BE2C (cell line): Measurements from ENCODE around the gene ARRB1.
"Not testable (repeated sequence)": the region's sequence is repeated elsewhere in the genome, so short reads cannot be mapped to it uniquely, and the experiment has no call there.

Experiments
- DNase-seq: peaks from one replicate; pipeline ENCODE4 v3.0.0-alpha.2; 2020
- H3K27me3 ChIP-seq: fragments of 250-450 bp; sonication (Bioruptor Pico); 2 replicates; pipeline ENCODE4 v1.5.1; 2020; ENCODE audit warnings: mild to moderate bottlenecking
- H3K36me3 ChIP-seq: fragments of 250-450 bp; sonication (Bioruptor Pico); 2 replicates; pipeline ENCODE4 v1.5.1; 2020; ENCODE audit warnings: mild to moderate bottlenecking
- H3K4me1 ChIP-seq: fragments of 250-450 bp; sonication (Bioruptor Pico); 2 replicates; pipeline ENCODE4 v1.5.1; 2020
- H3K4me3 ChIP-seq: 2 replicates; pipeline ENCODE4 v1.5.1; 2011; ENCODE audit warnings: low read depth, low read length
- H3K9me3 ChIP-seq: fragments of 250-450 bp; sonication (Bioruptor Pico); 2 replicates; pipeline ENCODE4 v1.5.1; 2020
- TF ChIP-seq, protein P1 (sequence below): IDR thresholded peaks from 2 replicates; pipeline ENCODE4 v1.5.1; 2012; ENCODE audit warnings: mild to moderate bottlenecking, low read depth, low read length

Gene ARRB1

DNA sequence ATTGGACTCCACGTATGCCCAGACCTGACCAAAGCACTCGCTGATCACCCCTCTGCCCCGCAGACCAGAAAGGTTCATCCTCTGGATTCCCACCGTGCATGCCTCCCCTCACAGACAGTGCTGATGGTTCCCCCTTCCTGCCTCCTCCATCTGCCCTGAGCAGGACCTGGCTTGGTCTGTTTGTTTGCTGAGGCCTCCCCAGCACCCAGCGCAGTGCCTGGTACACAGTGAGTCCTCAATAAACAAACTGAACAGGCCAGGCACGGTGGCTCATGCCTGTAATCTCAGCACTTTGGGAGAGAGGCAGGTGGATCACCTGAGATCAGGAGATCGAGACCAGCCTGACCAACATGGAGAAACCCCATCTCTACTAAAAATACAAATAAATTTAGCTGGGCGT, 24.2 kb upstream of the ARRB1 start:
- H3K36me3 ChIP-seq: no peaks in the 10 kb centered on the region
- no peak overlapping the region for H3K4me3 ChIP-seq
- no peaks in the 10 kb centered on the region for H3K9me3 ChIP-seq
- 0 out of 2 replicates have a peak, but pooled peaks cover under 1% of the 10 kb centered on the region for H3K4me1 ChIP-seq
- TF ChIP-seq, protein P1, sequence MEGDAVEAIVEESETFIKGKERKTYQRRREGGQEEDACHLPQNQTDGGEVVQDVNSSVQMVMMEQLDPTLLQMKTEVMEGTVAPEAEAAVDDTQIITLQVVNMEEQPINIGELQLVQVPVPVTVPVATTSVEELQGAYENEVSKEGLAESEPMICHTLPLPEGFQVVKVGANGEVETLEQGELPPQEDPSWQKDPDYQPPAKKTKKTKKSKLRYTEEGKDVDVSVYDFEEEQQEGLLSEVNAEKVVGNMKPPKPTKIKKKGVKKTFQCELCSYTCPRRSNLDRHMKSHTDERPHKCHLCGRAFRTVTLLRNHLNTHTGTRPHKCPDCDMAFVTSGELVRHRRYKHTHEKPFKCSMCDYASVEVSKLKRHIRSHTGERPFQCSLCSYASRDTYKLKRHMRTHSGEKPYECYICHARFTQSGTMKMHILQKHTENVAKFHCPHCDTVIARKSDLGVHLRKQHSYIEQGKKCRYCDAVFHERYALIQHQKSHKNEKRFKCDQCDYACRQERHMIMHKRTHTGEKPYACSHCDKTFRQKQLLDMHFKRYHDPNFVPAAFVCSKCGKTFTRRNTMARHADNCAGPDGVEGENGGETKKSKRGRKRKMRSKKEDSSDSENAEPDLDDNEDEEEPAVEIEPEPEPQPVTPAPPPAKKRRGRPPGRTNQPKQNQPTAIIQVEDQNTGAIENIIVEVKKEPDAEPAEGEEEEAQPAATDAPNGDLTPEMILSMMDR: no peak
- H3K27me3 ChIP-seq: no peaks in the 10 kb centered on the region
- no peak for DNase-seq

DNA sequence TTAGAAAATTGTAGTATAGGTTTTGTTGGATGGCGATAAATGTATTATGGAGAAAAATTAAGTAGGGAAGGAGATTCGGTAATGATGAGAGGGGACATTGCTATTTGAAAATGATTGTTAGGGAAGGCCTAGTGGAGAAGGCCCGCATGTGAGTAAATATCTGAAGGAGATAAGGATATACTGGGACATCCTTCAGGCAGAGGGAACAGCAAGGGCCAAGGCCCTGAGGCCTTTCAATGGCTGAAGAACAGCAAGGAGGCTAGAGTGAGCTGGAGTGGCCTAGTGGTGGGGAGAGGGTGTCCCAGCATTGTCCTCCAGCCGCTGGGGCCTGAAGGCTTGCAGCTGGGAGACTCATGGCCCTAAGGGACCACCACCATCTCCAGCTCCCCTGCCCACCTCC, 23.2 kb upstream of the ARRB1 start:
- no peak overlapping the region for H3K4me3 ChIP-seq
- H3K27me3 ChIP-seq: no peaks in the 10 kb centered on the region
- no peaks in the 10 kb centered on the region for H3K4me1 ChIP-seq
- TF ChIP-seq, protein P1: no peak
- no peak for DNase-seq
- no peaks in the 10 kb centered on the region for H3K36me3 ChIP-seq
- H3K9me3 ChIP-seq: no peaks in the 10 kb centered on the region; the same call in 1 of the 2 replicates

DNA sequence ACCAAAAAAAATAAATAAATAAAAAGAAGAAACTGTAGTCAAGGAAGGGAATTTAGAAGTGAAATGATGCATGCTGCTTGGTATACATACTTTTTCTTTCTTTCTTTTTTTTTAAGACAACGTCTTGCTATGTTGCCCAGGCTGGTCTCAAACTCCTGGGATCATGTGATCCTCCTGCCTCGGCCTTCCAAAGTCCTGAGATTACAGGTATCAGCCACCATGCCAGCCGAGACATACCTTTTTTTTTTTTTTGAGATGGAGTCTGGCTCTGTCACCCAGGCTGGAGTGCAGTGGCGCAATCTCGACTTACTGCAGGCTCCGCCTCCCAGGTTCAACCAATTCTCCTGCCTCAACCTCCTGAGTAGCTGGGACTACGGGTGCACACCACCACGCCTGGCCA, 21.7 kb upstream of the ARRB1 start:
- H3K4me3 ChIP-seq: no peak overlapping the region
- no peak for DNase-seq
- no peaks in the 10 kb centered on the region for H3K4me1 ChIP-seq
- H3K36me3 ChIP-seq: no peaks in the 10 kb centered on the region
- no peaks in the 10 kb centered on the region for H3K27me3 ChIP-seq
- H3K9me3 ChIP-seq: no peaks in the 10 kb centered on the region; the same call in 1 of the 2 replicates
- TF ChIP-seq, protein P1: no peak

DNA sequence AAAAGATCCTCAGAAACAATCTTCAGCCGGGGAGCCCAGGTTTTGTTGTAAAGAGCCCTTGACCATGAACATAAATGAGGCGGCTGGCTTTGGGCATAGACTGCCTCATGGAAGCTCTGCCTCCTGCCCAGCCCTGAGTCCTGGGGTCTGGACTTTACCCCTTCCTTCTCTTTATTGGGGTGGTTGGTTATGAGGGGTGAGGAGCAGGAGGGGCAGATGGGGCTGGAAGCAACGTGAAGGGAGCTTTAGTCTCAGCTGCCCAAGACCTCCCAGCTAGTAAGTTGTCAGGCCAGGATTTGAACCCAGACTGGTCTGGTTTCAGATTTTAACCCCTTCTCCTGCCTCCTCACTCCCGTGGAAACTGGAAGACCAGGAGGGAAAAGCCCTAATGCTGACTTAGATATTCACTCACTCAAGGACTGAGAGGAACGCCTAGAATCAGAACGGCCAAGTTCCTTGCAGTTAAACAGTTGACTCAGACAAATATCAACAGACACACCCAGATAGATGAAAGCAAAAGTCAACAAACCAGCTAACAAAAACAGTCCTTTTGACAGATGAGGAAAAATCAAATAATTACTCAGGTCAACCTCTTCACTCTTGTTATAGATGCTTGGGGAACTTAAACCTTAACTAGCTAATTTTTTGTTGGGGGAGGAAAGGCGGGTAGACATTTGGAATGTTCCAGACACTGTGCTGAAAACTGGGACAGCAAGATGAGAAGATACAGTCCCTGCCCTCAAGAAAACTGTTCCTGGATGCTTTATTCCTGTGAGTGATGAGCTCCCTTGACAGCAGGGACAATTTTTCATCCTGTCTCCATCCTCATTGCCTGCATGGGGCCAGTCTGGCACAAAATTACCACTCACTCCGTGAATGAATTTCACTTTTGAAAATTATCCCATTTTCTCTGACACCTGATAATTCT, 20.8 kb upstream of the ARRB1 start:
- H3K4me3 ChIP-seq: no peak overlapping the region
- no peak for DNase-seq

DNA sequence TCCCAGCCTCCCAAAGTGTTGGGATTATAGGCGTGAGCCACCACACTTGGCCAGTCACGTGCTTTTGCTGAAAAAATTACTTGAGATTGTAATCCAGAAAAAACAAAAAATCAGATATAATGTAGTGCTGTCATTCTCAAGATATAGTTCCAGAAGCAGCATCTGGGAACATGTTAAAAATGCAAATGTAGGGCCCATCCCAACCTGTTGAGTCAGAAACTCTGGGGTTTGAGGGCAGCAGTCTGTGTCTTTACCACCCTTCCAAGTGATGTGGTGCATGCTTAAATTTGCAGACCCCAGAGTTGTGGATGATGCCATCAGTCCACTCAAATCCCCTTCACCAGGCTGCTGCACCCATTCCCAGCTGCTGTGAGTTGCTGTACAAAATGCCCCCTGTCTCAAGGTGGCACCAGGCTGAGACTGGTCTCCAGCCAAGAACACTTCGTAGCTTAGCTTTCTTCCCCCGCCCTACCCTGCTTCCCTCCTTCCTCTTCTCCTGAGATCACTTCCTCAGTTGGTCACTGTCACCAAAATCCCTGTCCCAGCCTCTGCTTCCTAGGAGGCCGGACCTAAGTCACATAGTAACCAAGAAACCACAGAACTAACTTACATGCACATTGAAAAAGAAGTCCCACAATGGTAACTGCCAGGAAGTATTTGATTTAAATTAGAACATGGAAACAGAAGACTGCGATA, 18.2 kb upstream of the ARRB1 start:
- Histone ChIP-seq H3K9me3 (no peaks in the 10 kb centered on the region; the same call in 1 of the 2 replicates), H3K4me1 (no peaks in the 10 kb centered on the region), H3K27me3 (no peaks in the 10 kb centered on the region), H3K4me3 (no peak overlapping the region), H3K36me3 (no peaks in the 10 kb centered on the region)
- TF ChIP-seq, protein P1: no peak
- no peak for DNase-seq

More for the DNA sequence above, 20.8 kb upstream of the ARRB1 start:
- Histone ChIP-seq H3K36me3 (no peaks in the 10 kb centered on the region), H3K4me1 (no peaks in the 10 kb centered on the region), H3K27me3 (no peaks in the 10 kb centered on the region), H3K9me3 (no peaks in the 10 kb centered on the region; the same call in 1 of the 2 replicates)
- TF ChIP-seq, protein P1: no peak

DNA sequence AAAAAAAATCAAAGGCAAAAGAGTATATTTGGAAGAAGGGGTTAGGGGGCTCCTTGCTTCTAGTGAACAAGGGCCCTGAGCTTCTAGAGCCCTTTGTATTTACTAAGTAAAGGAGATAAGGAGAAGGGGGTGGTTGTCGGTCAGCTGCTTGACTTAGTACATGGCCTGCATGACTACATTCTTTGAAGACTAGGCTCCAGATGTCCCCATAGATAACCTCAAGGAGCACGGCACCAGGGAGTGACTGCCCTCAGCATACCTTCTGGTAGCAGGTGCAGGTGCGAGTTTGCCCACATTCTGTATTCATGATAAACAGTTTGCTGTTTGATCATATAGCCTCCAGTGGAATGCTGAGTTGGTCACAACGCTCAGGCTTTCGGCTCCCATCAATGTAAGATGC, 15.4 kb upstream of the ARRB1 start:
- H3K36me3 ChIP-seq, H3K9me3 ChIP-seq, DNase-seq, H3K4me3 ChIP-seq, H3K27me3 ChIP-seq, H3K4me1 ChIP-seq: not testable (repeated sequence)
